ENCODE data around the gene SAMD9L.

Gene SAMD9L

DNA sequence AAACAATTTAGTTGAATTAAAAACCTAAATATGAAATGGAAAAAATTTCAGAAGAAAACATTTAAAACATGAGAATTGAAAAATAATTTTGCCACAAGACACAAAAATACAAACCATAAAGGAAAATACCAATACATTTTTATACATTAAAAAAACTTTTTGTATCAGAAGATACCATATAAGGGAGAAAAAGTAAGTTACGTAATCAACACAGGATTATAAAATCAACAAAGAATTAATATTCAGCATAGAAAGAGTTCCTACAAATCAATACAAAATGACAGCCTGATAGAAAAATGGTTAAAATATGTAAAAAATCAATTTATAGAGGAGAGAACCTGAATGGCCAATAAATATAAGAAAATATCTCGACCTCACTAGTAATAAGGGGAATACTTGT is 16.6 kb upstream of the SAMD9L start:
- Histone ChIP-seq H3K9me3 (ENCODE audit: control insufficient read depth, low read length) (no peaks in the 10 kb centered on the region), H3K36me3 (ENCODE audit: control insufficient read depth, insufficient read depth, low read length) (no peaks in the 10 kb centered on the region), H3K4me1 (ENCODE audit: control insufficient read depth, insufficient read depth, low read length) (no peaks in the 10 kb centered on the region), H3K9ac (ENCODE audit: low read length) (no peak overlapping the region), H3K27me3 (ENCODE audit: control insufficient read depth, insufficient read depth, low read length) (no peaks in the 10 kb centered on the region), H3K4me3 (ENCODE audit: low read length) (no peak overlapping the region)

DNA sequence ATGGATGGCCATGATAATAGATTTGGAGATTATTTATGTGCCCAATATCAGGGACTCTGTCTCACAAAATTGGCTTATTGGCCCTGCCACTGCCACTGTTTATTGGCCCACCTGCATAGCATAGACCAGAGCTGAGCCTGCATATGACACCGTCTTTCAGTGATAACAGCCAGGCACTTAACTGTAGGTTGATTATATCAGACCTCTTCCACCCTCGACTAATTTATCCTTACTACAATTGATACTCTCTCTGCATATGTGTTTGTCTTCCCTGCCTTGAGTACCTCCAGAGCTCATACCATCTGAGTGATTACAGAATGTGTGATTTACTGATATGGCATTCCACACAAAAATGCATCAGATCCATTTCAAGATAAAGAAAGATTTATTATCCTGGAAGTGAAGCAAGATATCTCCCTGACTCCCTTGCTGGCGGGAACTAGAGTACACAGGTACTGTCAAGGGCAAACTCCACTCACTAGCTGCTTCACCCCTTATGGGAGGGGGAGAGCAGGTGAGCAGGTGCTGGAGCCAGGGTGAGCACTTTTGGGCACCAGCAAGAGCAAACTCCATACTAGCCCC is 13.1 kb upstream of the SAMD9L start:
- Histone ChIP-seq H3K4me3 (ENCODE audit: low read length) (no peak overlapping the region), H3K9me3 (ENCODE audit: control insufficient read depth, low read length) (no peaks in the 10 kb centered on the region)

DNA sequence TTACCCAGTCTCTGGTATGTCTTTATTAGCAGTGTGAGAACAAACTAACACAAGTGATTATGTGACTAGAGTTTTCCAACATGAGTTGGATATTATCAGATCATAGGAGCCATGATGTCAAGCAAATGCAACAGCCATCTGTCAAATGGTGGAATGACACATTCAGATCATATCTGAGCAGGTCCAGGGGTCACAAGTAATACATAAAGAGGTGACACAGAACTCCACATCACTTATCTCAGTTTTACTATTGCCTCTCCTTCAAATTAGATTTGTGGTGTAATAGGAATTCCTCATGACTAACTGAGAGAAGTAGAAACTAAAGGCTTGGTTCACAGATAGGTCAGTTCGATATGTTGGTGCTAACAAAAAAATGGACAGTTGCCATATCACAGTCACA is 12.2 kb upstream of the SAMD9L start:
- Histone ChIP-seq H3K4me1 (ENCODE audit: control insufficient read depth, insufficient read depth, low read length) (no peaks in the 10 kb centered on the region), H3K27me3 (ENCODE audit: control insufficient read depth, insufficient read depth, low read length) (no peaks in the 10 kb centered on the region), H3K9ac (ENCODE audit: low read length) (no peak overlapping the region), H3K9me3 (ENCODE audit: control insufficient read depth, low read length) (no peaks in the 10 kb centered on the region), H3K36me3 (ENCODE audit: control insufficient read depth, insufficient read depth, low read length) (no peaks in the 10 kb centered on the region), H3K4me3 (ENCODE audit: low read length) (no peak overlapping the region)

More for the DNA sequence above, 13.1 kb upstream of the SAMD9L start:
- Histone ChIP-seq H3K36me3 (ENCODE audit: control insufficient read depth, insufficient read depth, low read length) (no peaks in the 10 kb centered on the region), H3K27me3 (ENCODE audit: control insufficient read depth, insufficient read depth, low read length) (no peaks in the 10 kb centered on the region), H3K9ac (ENCODE audit: low read length) (no peak overlapping the region), H3K4me1 (ENCODE audit: control insufficient read depth, insufficient read depth, low read length) (no peaks in the 10 kb centered on the region)

DNA sequence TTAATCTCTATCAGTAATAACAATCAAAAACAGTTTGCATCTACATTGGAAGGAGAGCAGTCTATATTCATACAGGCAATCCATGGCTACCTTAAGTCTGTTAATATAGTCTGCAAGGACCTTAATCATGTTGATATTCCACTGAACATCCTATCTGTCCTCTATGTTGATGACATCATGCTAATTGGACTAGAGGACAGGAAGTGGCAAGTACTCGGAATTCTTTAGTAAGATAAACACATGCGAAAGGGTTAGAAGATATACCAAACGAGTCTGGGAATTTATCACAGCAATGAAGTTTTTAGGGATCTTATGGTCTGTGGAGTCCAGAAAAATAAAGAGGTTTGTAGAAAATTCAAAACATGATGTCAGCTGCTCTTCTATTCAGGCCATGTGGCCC is 11.3 kb upstream of the SAMD9L start:
- H3K4me1 ChIP-seq (ENCODE audit: control insufficient read depth, insufficient read depth, low read length) = no peaks in the 10 kb centered on the region
- no peak overlapping the region for H3K9ac ChIP-seq (ENCODE audit: low read length)
- H3K36me3 ChIP-seq (ENCODE audit: control insufficient read depth, insufficient read depth, low read length) = no peaks in the 10 kb centered on the region
- no peaks in the 10 kb centered on the region for H3K9me3 ChIP-seq (ENCODE audit: control insufficient read depth, low read length)
- no peaks in the 10 kb centered on the region for H3K27me3 ChIP-seq (ENCODE audit: control insufficient read depth, insufficient read depth, low read length)
- no peak overlapping the region for H3K4me3 ChIP-seq (ENCODE audit: low read length)

DNA sequence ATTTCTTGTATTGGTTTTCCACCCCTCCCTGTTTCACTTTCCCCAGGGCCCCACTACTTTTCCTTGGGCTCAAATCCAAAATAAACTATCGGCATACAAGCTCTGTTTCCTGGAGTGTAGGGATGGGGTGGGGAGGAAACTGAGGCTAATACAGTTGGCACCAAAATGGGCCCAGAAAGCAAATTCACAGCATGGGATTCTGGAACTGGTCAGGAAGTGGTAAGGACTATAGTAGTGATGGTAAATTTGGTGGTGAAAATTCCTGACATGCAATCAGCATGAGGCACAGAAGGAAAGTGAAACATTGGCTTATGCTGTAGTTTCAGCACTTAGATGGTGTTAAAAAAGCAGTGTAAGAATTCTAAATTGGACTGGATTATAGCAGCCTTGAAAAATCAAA is 8.7 kb upstream of the SAMD9L start:
- H3K36me3 ChIP-seq (ENCODE audit: control insufficient read depth, insufficient read depth, low read length) = no peaks in the 10 kb centered on the region
- no peaks in the 10 kb centered on the region for H3K9me3 ChIP-seq (ENCODE audit: control insufficient read depth, low read length)
- H3K4me1 ChIP-seq (ENCODE audit: control insufficient read depth, insufficient read depth, low read length) = no peaks in the 10 kb centered on the region
- H3K4me3 ChIP-seq (ENCODE audit: low read length) = no peak overlapping the region
- no peaks in the 10 kb centered on the region for H3K27me3 ChIP-seq (ENCODE audit: control insufficient read depth, insufficient read depth, low read length)
- H3K9ac ChIP-seq (ENCODE audit: low read length) = no peak overlapping the region

DNA sequence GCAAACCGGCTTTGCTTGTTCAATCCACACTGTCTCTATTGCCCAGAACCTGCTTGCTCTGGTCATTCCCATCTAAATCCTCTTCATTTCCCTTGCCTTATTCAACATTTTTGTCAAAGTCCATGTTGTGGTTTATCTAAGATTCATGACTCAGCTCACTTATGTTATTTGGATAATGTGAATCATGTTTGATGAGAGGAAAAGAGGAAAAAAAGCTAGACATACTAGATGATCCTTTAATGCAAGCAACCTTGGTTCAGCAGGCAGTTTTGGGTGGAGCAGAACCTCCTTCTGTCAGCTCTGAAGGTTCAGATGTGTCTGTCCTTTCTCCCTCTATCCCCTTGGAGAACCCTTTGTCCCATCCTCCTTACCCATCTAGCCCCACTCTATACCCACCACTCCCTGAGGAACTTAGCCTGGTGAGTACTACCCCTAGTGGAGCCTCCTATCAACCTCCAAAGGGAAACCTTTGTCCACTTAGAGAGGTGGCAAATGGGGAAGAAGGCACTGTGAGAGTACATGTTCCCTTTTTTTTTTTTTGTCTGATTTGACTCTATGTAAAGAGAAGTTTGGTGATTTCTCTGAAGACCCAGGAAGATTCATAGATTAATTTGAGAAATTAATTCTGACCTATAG is 2.1 kb upstream of the SAMD9L start:
- no peaks in the 10 kb centered on the region for H3K9me3 ChIP-seq (ENCODE audit: control insufficient read depth, low read length)
- peaks cover 11% of the 10 kb centered on the region for H3K4me1 ChIP-seq (ENCODE audit: control insufficient read depth, insufficient read depth, low read length)
- H3K9ac ChIP-seq (ENCODE audit: low read length) = no peak overlapping the region
- H3K27me3 ChIP-seq (ENCODE audit: control insufficient read depth, insufficient read depth, low read length) = no peaks in the 10 kb centered on the region
- H3K4me3 ChIP-seq (ENCODE audit: low read length) = no peak overlapping the region
- no peaks in the 10 kb centered on the region for H3K36me3 ChIP-seq (ENCODE audit: control insufficient read depth, insufficient read depth, low read length)

DNA sequence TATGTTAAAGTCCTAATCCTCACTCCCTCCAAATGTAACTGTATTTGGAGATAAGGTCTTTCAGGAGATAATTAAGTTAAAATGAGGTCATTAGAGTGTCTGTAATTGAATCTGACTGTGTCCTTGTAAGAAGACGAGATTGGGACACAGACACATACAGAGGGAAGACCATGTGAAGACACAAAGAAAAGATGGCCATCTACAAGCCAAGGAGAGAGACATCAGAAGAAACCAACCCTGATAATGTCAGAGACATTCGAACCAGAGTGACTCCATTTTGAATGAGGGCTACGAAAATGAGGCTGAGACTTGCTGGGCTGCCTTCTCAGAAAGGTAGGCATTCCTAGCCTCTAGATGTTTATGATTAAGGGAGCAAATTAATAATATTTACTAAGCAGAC is 542 bp upstream of the SAMD9L start:
- H3K4me1 ChIP-seq (ENCODE audit: control insufficient read depth, insufficient read depth, low read length) = peaks cover 11% of the 10 kb centered on the region
- H3K9me3 ChIP-seq (ENCODE audit: control insufficient read depth, low read length) = no peaks in the 10 kb centered on the region
- peak overlapping the region; percentile 56 for H3K9ac ChIP-seq (ENCODE audit: low read length)
- H3K36me3 ChIP-seq (ENCODE audit: control insufficient read depth, insufficient read depth, low read length) = no peaks in the 10 kb centered on the region
- H3K27me3 ChIP-seq (ENCODE audit: control insufficient read depth, insufficient read depth, low read length) = no peaks in the 10 kb centered on the region
- no peak overlapping the region for H3K4me3 ChIP-seq (ENCODE audit: low read length)

DNA sequence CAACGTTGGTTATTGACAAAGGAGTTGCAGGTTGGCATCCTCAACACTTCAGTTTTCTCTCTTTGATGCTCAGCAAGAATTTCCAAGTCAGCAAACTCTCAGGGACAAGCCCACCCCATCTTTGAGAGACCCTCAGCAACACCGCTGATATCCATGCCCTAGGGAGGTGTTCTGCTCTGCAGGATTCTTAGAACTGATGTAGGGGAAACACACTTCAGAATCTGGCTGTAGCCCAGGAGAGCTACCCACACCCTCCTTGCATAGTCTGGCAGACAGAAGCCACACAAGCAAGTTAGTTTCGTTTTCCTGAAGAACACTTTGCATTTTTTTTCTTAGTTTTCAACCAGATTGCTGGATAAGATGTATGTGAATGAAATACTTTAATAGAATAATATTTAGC is 822 bp downstream of the SAMD9L start:
- H3K9ac ChIP-seq (ENCODE audit: low read length) = peak overlapping the region; percentile 56
- no peaks in the 10 kb centered on the region for H3K9me3 ChIP-seq (ENCODE audit: control insufficient read depth, low read length)
- peaks cover 11% of the 10 kb centered on the region for H3K4me1 ChIP-seq (ENCODE audit: control insufficient read depth, insufficient read depth, low read length)
- no peaks in the 10 kb centered on the region for H3K27me3 ChIP-seq (ENCODE audit: control insufficient read depth, insufficient read depth, low read length)
- H3K36me3 ChIP-seq (ENCODE audit: control insufficient read depth, insufficient read depth, low read length) = peaks cover 6% of the 10 kb centered on the region
- no peak overlapping the region for H3K4me3 ChIP-seq (ENCODE audit: low read length)

DNA sequence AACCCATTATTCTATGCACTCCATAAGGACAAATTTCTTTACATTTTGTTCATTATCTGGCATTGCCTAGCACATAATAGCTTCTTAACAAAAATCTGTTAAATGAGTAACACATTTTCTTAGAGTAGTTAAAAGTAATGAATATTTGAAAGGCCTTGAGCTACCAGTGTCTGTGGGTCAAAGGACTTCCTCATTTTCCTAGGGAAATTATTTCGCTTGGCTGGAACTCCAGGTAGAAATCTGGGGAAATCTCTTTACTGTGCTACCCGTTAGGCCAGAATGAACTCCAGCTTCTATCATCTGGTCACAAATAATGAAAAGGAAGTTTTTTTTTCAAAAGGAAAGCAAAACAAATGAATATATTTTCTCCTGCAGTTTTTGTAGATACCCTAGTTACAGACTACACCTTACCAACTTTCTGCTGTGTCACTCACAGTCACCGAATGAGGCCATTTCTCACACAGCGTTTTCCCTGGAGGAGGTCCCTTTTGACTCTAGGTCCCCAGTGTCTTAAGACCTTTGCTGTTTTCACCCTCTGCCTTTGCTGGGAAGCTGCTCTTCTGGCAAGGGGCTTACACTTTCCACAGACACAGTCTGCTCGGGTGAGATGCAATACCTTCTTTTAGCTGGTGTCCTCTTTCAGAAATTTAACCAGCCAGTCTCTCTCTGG is 1.6 kb downstream of the SAMD9L start:
- H3K9ac ChIP-seq (ENCODE audit: low read length) = peak overlapping the region; percentile 36
- H3K4me3 ChIP-seq (ENCODE audit: low read length) = no peak overlapping the region
- H3K4me1 ChIP-seq (ENCODE audit: control insufficient read depth, insufficient read depth, low read length) = peaks cover 11% of the 10 kb centered on the region
- H3K36me3 ChIP-seq (ENCODE audit: control insufficient read depth, insufficient read depth, low read length) = peaks cover 6% of the 10 kb centered on the region
- H3K9me3 ChIP-seq (ENCODE audit: control insufficient read depth, low read length) = no peaks in the 10 kb centered on the region
- H3K27me3 ChIP-seq (ENCODE audit: control insufficient read depth, insufficient read depth, low read length) = no peaks in the 10 kb centered on the region

DNA sequence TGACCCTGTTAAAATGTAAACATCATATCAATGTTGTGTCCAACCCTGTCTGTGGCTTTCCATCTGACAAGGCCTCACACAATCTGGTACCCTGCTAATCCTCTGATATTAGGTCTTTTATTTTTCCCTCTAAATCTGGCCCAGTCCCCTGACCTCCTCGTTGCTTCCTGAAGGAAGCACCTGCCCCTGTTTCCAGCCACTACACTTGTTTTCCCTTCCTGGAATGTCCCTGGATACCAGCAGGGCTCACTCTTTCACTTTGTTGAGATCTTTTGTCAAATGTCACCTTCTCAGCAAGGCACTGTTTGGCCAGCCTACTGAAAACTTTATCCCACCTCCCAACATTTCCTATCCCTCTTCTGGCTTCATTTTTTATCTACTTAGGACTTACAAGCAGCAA is 2.1 kb downstream of the SAMD9L start:
- Histone ChIP-seq H3K4me1 (ENCODE audit: control insufficient read depth, insufficient read depth, low read length) (peaks cover 11% of the 10 kb centered on the region), H3K9ac (ENCODE audit: low read length) (no peak overlapping the region), H3K4me3 (ENCODE audit: low read length) (no peak overlapping the region), H3K9me3 (ENCODE audit: control insufficient read depth, low read length) (no peaks in the 10 kb centered on the region), H3K36me3 (ENCODE audit: control insufficient read depth, insufficient read depth, low read length) (peaks cover 6% of the 10 kb centered on the region), H3K27me3 (ENCODE audit: control insufficient read depth, insufficient read depth, low read length) (no peaks in the 10 kb centered on the region)

DNA sequence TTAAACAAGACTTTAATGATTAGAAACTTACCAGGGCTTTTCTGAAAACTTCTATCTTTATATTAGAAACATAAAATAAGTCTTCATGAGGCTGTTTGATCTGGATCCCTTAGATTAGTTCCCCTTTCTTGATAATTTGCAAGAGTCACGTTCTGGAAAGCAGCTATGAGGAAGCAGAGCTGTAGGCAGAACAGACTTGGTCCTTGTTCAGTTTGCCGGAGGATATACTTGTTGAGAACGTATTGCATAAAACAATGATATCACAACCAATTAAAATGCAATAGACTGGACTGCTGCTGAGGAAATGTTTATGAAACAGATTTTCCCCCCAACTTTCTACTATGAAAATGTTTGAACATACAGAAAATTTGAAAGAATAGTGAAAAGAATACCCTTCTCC is 2.8 kb downstream of the SAMD9L start:
- H3K36me3 ChIP-seq (ENCODE audit: control insufficient read depth, insufficient read depth, low read length) = peaks cover 6% of the 10 kb centered on the region
- peaks cover 11% of the 10 kb centered on the region for H3K4me1 ChIP-seq (ENCODE audit: control insufficient read depth, insufficient read depth, low read length)
- no peak overlapping the region for H3K9ac ChIP-seq (ENCODE audit: low read length)
- no peaks in the 10 kb centered on the region for H3K27me3 ChIP-seq (ENCODE audit: control insufficient read depth, insufficient read depth, low read length)
- no peaks in the 10 kb centered on the region for H3K9me3 ChIP-seq (ENCODE audit: control insufficient read depth, low read length)
- no peak overlapping the region for H3K4me3 ChIP-seq (ENCODE audit: low read length)

DNA sequence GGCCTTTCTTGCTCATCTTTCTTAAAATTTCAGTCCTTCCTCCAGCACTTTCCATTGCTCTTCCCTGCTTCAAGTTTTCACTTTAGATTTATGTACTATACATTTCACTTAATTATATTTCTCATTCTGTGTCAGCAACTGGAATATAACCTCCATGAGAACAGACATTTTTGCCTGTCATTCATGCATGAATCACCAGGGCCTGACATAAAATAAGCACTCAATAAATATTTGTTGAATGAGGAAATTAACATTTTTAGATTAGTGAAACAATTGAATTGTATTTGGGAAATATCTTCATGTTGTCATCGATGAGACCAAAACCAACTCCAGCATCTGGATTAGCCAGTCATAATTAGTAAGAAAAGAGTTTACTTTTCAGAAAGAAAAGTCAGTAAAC is 6.1 kb downstream of the SAMD9L start:
- peaks cover 5% of the 10 kb centered on the region for H3K9me3 ChIP-seq (ENCODE audit: control insufficient read depth, low read length)
- peaks cover 6% of the 10 kb centered on the region for H3K4me1 ChIP-seq (ENCODE audit: control insufficient read depth, insufficient read depth, low read length)
- H3K4me3 ChIP-seq (ENCODE audit: low read length) = no peak overlapping the region
- no peak overlapping the region for H3K9ac ChIP-seq (ENCODE audit: low read length)
- H3K27me3 ChIP-seq (ENCODE audit: control insufficient read depth, insufficient read depth, low read length) = no peaks in the 10 kb centered on the region
- H3K36me3 ChIP-seq (ENCODE audit: control insufficient read depth, insufficient read depth, low read length) = peaks cover 15% of the 10 kb centered on the region

Data from mucosa of stomach (tissue), 1 donor.